Measurements from ENCODE around the gene TBC1D4.

Gene TBC1D4

DNA sequence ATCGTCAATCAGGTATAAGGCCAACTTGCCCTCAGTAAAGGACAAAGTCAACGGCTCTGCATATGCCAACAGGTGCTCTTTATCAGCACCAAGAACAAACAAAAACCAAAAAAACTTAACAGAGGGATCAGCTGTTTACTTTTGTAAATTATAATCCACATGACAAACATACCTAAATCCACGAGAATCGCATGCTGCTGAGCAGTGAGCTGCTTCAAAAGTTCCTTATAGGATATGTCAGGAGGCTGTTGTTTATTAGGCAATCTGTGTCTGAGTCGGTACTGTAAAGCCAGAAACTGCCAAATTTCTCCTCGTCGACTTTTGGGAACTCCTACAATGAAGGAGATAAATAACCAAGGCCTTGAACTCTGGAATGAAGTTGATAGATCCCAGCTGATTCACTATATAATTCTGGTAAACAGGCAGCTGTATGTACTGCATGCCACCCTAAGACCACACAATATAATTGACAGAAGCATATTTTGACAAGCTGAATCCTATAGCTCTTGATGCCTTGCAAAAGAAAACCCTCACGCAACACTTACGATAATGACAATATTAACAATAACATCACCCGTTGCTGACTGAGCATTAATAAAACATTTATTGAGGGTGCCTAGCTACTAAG lies 179.8 kb downstream of the TBC1D4 start:
- CTCF ChIA-PET: interaction anchor here (1.0 kb wide), 1 partner anchor 10 kb away, joined by 3 read pairs; no protein-coding TSS in a partner anchor
- TF ChIP-seq, protein P1, sequence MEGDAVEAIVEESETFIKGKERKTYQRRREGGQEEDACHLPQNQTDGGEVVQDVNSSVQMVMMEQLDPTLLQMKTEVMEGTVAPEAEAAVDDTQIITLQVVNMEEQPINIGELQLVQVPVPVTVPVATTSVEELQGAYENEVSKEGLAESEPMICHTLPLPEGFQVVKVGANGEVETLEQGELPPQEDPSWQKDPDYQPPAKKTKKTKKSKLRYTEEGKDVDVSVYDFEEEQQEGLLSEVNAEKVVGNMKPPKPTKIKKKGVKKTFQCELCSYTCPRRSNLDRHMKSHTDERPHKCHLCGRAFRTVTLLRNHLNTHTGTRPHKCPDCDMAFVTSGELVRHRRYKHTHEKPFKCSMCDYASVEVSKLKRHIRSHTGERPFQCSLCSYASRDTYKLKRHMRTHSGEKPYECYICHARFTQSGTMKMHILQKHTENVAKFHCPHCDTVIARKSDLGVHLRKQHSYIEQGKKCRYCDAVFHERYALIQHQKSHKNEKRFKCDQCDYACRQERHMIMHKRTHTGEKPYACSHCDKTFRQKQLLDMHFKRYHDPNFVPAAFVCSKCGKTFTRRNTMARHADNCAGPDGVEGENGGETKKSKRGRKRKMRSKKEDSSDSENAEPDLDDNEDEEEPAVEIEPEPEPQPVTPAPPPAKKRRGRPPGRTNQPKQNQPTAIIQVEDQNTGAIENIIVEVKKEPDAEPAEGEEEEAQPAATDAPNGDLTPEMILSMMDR (IDR thresholded peaks at IDR 0.05; ENCODE audit: insufficient read depth, low read length, missing control alignments): no peak
- POLR2A ChIA-PET: no interaction called here
- no peak for DNase-seq (ENCODE audit: low read depth, low spot score)
- no peak overlapping the region for H3K4me3 ChIP-seq (ENCODE audit: low read depth, low read length)

GRCh38 chr13:75299913-75300862 lies 181.8 kb downstream of the TBC1D4 start:
- CTCF ChIA-PET: no interaction called here
- no peak overlapping the region for H3K4me3 ChIP-seq (ENCODE audit: low read depth, low read length)
- TF ChIP-seq, protein P1 (IDR thresholded peaks at IDR 0.05; ENCODE audit: insufficient read depth, low read length, missing control alignments): no peak
- no peak for DNase-seq (ENCODE audit: low read depth, low spot score)
- POLR2A ChIA-PET: no interaction called here

DNA sequence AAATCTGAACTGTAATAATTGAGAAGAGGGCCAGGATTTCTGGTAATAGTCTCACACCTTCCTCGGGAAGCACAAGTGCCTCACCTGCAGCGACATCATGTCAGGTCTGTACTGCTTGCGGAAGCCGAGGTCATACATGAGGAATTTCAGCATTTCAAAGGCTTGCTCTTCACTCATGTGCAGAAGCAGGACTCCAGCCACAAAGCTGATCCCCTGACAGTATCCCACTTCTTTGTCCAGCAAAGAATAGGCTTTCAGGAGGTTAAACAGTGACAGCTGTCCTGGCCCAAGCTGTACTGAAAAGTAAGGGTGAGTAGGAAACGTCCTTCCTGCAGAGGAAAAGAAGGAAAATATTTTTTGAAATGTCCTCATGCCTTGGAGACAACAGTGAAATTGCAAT lies 182.7 kb downstream of the TBC1D4 start:
- no peak for DNase-seq (ENCODE audit: low read depth, low spot score)
- H3K4me3 ChIP-seq (ENCODE audit: low read depth, low read length): no peak overlapping the region
- ChIA-PET CTCF (no interaction called here), POLR2A (no interaction called here)
- TF ChIP-seq, protein P1 (IDR thresholded peaks at IDR 0.05; ENCODE audit: insufficient read depth, low read length, missing control alignments): no peak

- ChIA-PET POLR2A (no interaction called here), CTCF (no interaction called here)
- no peak overlapping the region for H3K4me3 ChIP-seq (ENCODE audit: low read depth, low read length)
- no peak for DNase-seq (ENCODE audit: low read depth, low spot score)
- TF ChIP-seq, protein P1 (IDR thresholded peaks at IDR 0.05; ENCODE audit: insufficient read depth, low read length, missing control alignments): no peak
Observed at GRCh38 chr13:75296641-75297040, 185.3 kb downstream of the TBC1D4 start.

GRCh38 chr13:75295201-75295600 lies 186.8 kb downstream of the TBC1D4 start:
- ChIA-PET CTCF (no interaction called here), POLR2A (no interaction called here)

GRCh38 chr13:75294110-75294509 lies 187.9 kb downstream of the TBC1D4 start:
- DNase-seq (ENCODE audit: low read depth, low spot score): no peak
- H3K4me3 ChIP-seq (ENCODE audit: low read depth, low read length): no peak overlapping the region
- POLR2A ChIA-PET: no interaction called here
- TF ChIP-seq, protein P1 (IDR thresholded peaks at IDR 0.05; ENCODE audit: insufficient read depth, low read length, missing control alignments): no peak
- CTCF ChIA-PET: no interaction called here

More at GRCh38 chr13:75295201-75295600, 186.8 kb downstream of the TBC1D4 start:
- no peak overlapping the region for H3K4me3 ChIP-seq (ENCODE audit: low read depth, low read length)
- no peak for DNase-seq (ENCODE audit: low read depth, low spot score)
- TF ChIP-seq, protein P1 (IDR thresholded peaks at IDR 0.05; ENCODE audit: insufficient read depth, low read length, missing control alignments): no peak
